ENCODE results near the gene REXO4.

DNA sequence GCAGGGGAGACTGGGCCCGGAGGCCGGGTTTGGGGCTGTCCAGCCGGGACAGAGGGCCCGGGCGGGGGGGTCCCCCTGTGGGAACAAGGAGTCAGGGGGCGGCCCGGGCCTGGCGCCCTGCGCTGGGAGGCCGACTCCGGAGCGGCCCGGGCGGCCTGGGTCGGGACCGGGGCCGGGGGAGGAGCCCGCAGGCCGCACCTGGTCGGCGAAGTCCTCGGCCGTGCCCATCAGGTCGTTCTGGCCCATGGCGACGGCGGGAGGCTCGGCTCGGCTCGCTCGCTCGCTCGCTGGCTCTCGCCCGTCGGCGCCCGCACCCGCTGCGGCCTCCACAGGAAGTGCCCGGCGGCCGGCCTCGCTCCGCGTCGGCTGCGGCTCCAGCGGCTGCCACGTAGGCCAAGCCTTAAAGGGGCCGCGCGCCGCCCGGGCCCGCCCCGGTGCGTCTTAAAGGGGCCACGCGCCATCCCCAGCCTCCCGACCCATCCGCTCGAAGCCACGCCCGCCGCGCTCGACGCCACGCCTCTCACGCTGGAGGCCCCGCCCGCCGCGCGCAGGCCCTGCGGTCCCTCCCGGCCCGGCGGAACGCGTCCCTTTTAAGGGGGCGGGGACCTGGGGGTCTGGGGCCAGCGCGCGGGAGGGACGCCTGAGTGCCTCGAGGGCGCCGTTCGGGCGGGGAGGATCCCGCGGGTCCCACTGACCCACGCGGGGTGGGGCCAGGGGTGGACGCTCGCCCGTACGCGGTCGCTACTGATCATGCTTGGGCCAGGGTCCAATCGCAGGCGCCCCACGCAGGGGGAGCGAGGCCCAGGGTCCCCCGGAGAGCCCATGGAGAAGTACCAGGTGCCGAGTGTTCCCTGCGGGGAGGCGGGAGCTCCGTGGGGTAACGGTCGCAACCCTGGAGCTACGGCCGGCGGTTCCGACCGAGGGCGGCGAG is 41.8 kb downstream of the REXO4 start, which contains the start of the genes STKLD1 and SURF4:
- 0 out of 2 replicates have a peak, but pooled peaks have one; percentile 29 for TF ChIP-seq GABPB1 (CRISPR knock-in tag; IDR thresholded peaks at IDR 0.05)
- TF ChIP-seq, protein P1, sequence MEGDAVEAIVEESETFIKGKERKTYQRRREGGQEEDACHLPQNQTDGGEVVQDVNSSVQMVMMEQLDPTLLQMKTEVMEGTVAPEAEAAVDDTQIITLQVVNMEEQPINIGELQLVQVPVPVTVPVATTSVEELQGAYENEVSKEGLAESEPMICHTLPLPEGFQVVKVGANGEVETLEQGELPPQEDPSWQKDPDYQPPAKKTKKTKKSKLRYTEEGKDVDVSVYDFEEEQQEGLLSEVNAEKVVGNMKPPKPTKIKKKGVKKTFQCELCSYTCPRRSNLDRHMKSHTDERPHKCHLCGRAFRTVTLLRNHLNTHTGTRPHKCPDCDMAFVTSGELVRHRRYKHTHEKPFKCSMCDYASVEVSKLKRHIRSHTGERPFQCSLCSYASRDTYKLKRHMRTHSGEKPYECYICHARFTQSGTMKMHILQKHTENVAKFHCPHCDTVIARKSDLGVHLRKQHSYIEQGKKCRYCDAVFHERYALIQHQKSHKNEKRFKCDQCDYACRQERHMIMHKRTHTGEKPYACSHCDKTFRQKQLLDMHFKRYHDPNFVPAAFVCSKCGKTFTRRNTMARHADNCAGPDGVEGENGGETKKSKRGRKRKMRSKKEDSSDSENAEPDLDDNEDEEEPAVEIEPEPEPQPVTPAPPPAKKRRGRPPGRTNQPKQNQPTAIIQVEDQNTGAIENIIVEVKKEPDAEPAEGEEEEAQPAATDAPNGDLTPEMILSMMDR (IDR thresholded peaks at IDR 0.05) = no peak
